ENCODE results near the gene ZMAT5.

ZMAT5 gene

DNA sequence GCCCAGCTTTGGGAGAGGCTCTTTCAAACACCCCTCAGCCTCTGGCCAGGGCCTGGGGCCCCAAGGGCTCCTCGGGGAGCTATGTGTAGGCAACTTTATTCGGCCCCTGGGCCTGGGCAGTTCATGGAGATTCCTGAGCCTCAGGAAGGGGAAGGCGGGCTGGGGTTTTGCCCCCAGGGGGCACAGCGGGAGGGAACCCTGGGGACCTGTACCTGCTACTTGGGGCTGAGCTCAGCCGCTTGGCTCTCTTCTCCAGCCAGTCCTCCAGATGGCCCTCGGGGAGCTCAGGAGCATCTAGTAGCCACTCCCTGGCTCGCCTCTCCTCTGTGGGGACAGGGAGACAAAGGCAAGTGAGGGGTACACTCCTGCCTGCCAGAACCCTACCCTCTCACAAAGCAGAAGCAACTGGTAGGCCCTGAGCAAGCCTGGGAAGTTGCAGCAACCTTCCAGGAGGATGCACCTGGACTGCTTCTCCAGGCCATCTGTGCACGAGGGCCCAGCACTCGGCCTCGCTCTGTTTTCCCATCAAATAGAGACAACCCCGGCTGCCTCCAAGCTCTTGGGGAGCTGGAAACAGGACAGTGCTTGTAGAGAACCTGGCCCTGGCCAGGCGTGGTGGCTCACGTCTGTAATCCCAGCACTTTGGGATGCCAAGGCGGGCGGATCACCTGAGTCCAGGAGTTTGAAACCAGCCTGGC, 28.5 kb downstream of the ZMAT5 start:
- no peak for DNase-seq (ENCODE audit: low read depth)
- TF ChIP-seq, protein P1, sequence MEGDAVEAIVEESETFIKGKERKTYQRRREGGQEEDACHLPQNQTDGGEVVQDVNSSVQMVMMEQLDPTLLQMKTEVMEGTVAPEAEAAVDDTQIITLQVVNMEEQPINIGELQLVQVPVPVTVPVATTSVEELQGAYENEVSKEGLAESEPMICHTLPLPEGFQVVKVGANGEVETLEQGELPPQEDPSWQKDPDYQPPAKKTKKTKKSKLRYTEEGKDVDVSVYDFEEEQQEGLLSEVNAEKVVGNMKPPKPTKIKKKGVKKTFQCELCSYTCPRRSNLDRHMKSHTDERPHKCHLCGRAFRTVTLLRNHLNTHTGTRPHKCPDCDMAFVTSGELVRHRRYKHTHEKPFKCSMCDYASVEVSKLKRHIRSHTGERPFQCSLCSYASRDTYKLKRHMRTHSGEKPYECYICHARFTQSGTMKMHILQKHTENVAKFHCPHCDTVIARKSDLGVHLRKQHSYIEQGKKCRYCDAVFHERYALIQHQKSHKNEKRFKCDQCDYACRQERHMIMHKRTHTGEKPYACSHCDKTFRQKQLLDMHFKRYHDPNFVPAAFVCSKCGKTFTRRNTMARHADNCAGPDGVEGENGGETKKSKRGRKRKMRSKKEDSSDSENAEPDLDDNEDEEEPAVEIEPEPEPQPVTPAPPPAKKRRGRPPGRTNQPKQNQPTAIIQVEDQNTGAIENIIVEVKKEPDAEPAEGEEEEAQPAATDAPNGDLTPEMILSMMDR (conservative IDR thresholded peaks at IDR 0.05; ENCODE audit: low read depth, low read length): no peak
- H3K4me3 ChIP-seq (ENCODE audit: low read depth, low read length): no peak overlapping the region

DNA sequence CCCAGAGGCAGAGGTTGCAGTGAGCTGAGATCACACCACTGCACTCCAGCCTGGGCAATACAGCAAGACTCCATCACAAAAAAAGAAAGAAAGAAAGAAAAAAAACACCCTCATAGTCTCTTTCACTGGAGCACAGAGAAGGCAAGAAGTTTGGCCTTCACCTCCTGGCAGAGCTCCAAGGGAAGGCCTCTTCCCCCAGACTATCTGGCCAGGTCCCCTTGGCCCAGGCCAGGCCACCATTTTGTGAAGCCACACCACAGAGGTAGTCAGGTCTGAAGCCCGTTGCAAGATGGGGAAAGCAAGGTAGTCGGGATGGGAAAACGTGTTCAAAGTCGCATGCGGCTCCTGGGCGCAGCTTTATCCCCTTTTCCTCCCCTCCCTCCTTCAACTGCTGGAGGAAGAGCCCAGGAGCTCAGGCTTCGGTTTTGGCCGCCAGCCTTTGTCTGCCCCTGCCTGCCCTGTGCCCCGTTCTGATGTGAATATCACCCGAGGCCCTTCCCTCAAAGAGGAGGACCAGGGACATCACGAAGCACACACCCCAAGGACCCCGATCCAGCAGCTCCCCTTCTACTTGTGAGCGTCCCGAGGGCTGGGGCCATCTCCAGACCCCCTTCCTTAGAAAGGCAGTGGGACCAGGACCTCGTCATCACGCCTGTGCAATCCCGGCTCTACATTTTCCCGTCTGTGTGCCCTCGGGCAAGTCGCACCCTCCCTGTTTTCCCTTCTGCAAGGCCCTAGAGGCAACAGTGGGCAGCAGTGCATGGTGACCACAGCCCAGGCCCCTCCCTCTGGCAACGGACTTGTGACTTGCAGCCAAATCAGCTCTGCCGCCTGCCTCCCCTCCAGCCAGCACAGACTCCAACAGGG, 29.3 kb downstream of the ZMAT5 start:
- TF ChIP-seq, protein P1 (conservative IDR thresholded peaks at IDR 0.05; ENCODE audit: low read depth, low read length): no peak
- H3K4me3 ChIP-seq (ENCODE audit: low read depth, low read length): no peak overlapping the region
- DNase-seq (ENCODE audit: low read depth): no peak

DNA sequence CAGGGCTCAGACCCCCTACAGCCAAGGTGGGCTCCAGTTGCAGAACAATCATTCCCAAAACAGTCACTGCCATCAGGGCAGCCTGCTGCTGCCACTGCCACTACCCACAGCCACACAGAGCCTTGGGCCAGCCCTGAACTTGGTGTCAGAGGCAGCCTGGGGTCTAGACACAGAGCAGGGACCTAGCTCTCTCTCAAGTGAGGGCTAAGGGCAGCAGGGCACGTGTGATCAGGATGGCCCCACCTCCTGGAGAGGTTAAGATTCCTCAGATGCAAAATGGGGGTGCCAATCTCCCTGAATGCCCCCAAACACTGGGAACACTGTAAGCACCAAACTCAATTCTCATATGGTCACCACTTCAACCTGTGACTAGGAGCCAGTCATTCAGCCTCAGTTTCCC, 31.4 kb downstream of the ZMAT5 start:
- TF ChIP-seq, protein P1 (conservative IDR thresholded peaks at IDR 0.05; ENCODE audit: low read depth, low read length): no peak
- DNase-seq (ENCODE audit: low read depth): no peak
- H3K4me3 ChIP-seq (ENCODE audit: low read depth, low read length): no peak overlapping the region

DNA sequence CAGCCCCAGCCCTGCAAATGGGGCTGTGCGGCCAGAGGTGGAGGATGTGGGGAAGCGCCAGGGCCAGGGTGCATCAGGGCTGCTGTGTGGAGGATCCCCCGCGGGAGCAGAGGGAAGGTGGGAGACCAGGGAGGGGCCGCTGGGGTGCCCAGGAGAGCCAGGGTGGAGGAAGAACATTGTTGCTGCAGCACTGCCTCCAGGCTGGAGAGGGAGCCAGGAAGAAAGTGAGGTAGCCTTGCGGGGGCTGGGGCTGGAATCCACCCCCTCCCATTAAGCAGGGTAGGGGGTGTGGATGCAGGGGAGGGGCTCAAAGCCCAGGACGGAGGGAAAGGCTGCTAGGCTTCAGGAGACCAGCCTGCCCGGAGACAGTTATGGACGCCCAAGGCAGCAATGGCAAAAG, 32.0 kb downstream of the ZMAT5 start:
- no peak overlapping the region for H3K4me3 ChIP-seq (ENCODE audit: low read depth, low read length)
- DNase-seq (ENCODE audit: low read depth): no peak
- TF ChIP-seq, protein P1 (conservative IDR thresholded peaks at IDR 0.05; ENCODE audit: low read depth, low read length): no peak

DNA sequence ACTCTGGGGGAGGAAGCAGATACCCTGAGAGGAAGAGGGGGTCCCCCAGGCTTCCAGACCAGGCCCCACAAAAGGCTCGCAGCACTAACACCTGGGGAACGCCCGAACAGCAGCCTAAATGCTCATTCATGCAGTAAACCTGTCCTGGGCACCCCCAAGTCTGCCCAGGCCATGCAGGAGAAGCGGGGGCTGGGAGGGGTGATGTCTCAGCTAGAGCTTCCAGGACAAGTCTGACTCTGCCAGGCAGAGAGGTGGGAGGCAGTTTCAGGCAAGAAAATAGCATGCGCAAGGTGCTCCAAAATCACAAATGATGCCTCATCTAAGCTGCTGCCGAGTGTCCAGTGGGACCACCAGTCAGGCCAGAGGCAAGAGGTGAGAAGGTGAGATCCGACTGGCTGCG, 32.4 kb downstream of the ZMAT5 start:
- H3K4me3 ChIP-seq (ENCODE audit: low read depth, low read length): no peak overlapping the region
- TF ChIP-seq, protein P1 (conservative IDR thresholded peaks at IDR 0.05; ENCODE audit: low read depth, low read length): no peak
- DNase-seq (ENCODE audit: low read depth): no peak

DNA sequence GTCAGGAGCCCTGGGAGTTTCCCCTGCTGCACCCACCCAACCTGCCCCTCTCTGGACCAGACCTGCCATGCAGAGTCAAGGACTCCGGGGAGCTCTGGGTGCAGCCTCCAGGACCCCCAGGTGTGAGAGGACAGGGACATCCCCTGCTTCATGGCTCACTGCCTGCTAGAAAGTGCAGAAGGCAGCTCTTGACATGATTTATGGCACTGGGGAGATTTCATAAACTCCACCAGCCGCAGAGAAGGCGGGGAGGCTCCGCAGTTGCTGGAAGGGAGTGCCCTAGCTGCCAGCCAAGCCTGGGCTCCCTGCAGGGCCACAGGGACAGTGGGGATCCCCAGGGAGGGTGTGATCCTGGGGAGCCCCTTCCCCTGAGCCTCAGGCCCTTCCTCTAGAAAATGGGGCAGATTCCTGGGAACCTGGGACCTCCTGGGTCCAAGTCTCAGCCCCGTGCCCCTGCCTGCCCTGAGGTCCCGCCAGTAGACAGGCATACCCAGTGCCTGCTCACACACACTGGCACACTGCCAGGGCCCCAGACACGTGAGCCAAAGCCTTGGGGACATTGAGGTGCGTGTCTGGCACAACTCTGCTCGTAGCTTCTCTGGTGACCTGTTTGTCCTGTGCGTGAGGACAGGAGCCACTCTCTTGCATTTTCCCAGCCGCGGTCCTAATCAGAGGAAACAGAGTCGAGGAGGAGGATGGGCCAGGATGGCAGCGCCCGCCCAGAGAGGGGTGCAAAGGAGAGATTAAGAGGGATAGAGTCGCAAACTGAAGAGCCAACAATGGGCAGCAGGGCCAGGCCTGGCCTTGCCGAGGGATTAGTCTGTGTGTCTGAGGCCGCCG, 33.2 kb downstream of the ZMAT5 start:
- no peak overlapping the region for H3K4me3 ChIP-seq (ENCODE audit: low read depth, low read length)
- TF ChIP-seq, protein P1 (conservative IDR thresholded peaks at IDR 0.05; ENCODE audit: low read depth, low read length): no peak
- no peak for DNase-seq (ENCODE audit: low read depth)
